ENCODE measurements around the gene AOAH. TPM values are rescaled to one million over a fixed set of nuclear protein-coding genes. Genes with fewer than 3 reads are reported as not detected.

AOAH gene
- total and polyA plus RNA-seq, 9 of the 15 experiments (the other 6 are each of a cell fraction or from before 2014, with no cell fraction given): not detected

DNA sequence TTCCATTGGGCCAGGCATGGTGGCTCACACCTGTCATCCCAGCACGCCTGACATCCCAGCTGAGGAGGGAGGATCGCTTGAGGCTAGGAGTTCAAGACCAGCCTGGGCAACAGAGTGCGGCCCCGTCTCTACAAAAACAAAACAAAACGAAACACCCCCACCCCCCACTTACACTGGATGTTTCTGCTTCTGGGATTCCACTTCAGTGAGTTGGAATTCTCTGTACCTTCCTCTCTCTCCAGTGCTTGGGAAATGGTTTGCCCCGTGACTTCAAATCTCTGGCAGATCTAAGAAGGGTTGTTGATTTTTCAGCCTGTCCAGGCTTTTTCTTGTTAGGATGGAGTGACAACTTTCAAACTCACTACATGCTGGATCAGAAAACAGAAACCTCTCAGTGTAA is 227.7 kb downstream of the AOAH start (continued):
- no peak for TF ChIP-seq TAF15 (IDR thresholded peaks at IDR 0.05; ENCODE audit: low read depth, low read length)
- TF ChIP-seq, protein P1, sequence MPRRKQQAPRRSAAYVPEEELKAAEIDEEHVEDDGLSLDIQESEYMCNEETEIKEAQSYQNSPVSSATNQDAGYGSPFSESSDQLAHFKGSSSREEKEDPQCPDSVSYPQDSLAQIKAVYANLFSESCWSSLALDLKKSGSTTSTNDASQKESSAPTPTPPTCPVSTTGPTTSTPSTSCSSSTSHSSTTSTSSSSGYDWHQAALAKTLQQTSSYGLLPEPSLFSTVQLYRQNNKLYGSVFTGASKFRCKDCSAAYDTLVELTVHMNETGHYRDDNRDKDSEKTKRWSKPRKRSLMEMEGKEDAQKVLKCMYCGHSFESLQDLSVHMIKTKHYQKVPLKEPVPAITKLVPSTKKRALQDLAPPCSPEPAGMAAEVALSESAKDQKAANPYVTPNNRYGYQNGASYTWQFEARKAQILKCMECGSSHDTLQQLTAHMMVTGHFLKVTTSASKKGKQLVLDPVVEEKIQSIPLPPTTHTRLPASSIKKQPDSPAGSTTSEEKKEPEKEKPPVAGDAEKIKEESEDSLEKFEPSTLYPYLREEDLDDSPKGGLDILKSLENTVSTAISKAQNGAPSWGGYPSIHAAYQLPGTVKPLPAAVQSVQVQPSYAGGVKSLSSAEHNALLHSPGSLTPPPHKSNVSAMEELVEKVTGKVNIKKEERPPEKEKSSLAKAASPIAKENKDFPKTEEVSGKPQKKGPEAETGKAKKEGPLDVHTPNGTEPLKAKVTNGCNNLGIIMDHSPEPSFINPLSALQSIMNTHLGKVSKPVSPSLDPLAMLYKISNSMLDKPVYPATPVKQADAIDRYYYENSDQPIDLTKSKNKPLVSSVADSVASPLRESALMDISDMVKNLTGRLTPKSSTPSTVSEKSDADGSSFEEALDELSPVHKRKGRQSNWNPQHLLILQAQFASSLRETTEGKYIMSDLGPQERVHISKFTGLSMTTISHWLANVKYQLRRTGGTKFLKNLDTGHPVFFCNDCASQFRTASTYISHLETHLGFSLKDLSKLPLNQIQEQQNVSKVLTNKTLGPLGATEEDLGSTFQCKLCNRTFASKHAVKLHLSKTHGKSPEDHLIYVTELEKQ (CRISPR knock-in tag; IDR thresholded peaks at IDR 0.05): no peak

DNA sequence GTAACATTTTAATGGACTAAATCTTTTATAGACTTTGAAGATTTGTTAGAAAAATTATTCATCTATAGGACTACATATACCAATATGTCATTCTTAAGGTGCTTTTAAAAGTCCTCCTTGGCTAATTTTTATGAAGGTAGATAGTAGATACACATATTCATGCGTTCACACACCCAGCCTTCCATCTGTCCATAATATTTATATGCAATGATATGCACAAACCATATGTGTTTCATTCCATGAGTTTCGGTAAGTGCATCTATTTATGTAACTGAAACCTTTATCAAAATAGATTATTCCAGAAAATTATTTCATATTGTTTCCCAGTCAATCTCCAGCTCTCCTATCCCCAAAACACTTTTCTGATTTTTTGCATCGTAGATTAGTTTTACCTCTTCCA is 233.0 kb downstream of the AOAH start:
- Histone ChIP-seq H3K27ac (ENCODE audit: extremely low read depth, low read depth, low read length) (no peak overlapping the region), H3K9me3 (replicated peaks; ENCODE audit: control insufficient read depth, insufficient read depth, low read depth, low read length) (no peaks in the 10 kb centered on the region), H4K20me1 (replicated peaks; ENCODE audit: control insufficient read depth, insufficient read depth, low read length) (no peaks in the 10 kb centered on the region), H2AFZ (ENCODE audit: low read depth, low read length) (no peak overlapping the region), H3K79me2 (ENCODE audit: control insufficient read depth, insufficient read depth, low read length) (no peaks in the 10 kb centered on the region), H3K9ac (ENCODE audit: insufficient read depth in 1 of 2, low read depth in 2 of 2, low read length in 2 of 2) (no peak overlapping the region), H3K4me2 (ENCODE audit: insufficient read depth, low read length) (no peak overlapping the region), H3K4me1 (replicated peaks in 1 of 2; ENCODE audit: control insufficient read depth in 2 of 2, insufficient read depth in 2 of 2, low read length in 2 of 2) (no peaks in the 10 kb centered on the region), H3K9me1 (ENCODE audit: control insufficient read depth, insufficient read depth, low read length) (no peaks in the 10 kb centered on the region), H3K36me3 (ENCODE audit: control insufficient read depth, insufficient read depth, low read length) (no peaks in the 10 kb centered on the region), H3K27me3 (ENCODE audit: control insufficient read depth in 2 of 2, insufficient read depth in 2 of 2, low read length in 2 of 2) (peaks cover 0 to 2% of the 10 kb centered on the region in 2 experiments; a peak in 1 of 5 replicates), H3K4me3 (no peak overlapping the region)
- in situ Hi-C loops (cut with MboI) (no loop called here), intact Hi-C loops (cut with micrococcal nuclease) (no loop called here)
- ATAC-seq (no peak), DNase-seq (ENCODE audit: extremely low read depth in 1 of 4, low spot score in 3 of 4) (no peak), FAIRE-seq (no peak)
- CTCF ChIA-PET (ENCODE audit: low intra/inter-chr PET ratio): no interaction called here
- POLR2A ChIA-PET: interaction anchor here (1.5 to 1.7 kb wide), 2 partner anchors 19 to 691 kb away, joined by 3 read pairs; no protein-coding TSS in a partner anchor
- 1% methylated on average over 3 of the region's 3 CpGs for WGBS (ENCODE audit: insufficient coverage, low coverage, missing lambda C conversion rate)
- no TSS peak for BruUV-seq (replicated peaks)
- TF ChIP-seq ESRRA (IDR thresholded peaks at IDR 0.05; ENCODE audit: borderline replicate concordance, low read depth) (no peak), BCOR (IDR thresholded peaks at IDR 0.05) (no peak), SP1 (CRISPR knock-in tag; IDR thresholded peaks at IDR 0.05) (no peak), EP400 (IDR thresholded peaks at IDR 0.05) (no peak), ATF1 (CRISPR knock-in tag; IDR thresholded peaks at IDR 0.05) (no peak), ATF1 (tag; IDR thresholded peaks at IDR 0.05) (no peak), POU5F1 (IDR thresholded peaks at IDR 0.05; ENCODE audit: borderline replicate concordance, low read depth, low read length, partially characterized antibody) (no peak), MED1 (CRISPR knock-in tag; IDR thresholded peaks at IDR 0.05; ENCODE audit: borderline replicate concordance) (no peak), ZNF41 (CRISPR knock-in tag; conservative IDR thresholded peaks at IDR 0.05) (no peak), ZBTB5 (IDR thresholded peaks at IDR 0.05) (no peak), DIDO1 (tag; IDR thresholded peaks at IDR 0.05; ENCODE audit: low read depth) (no peak), HNRNPLL (IDR thresholded peaks at IDR 0.05; ENCODE audit: low read depth, low read length, poor library complexity, severe bottlenecking) (no peak), SFPQ (IDR thresholded peaks at IDR 0.05; ENCODE audit: low read depth, low read length) (no peak), NCOR1 (IDR thresholded peaks at IDR 0.05) (no peak)
